Measurements from ENCODE around the gene CACNB3. TPM values are rescaled to one million over a fixed set of nuclear protein-coding genes. Genes with fewer than 3 reads are reported as not detected.
"Not testable (repeated sequence)": the region's sequence is repeated elsewhere in the genome, so short reads cannot be mapped to it uniquely, and the experiment has no call there.

The CACNB3 gene
- total and polyA plus RNA-seq, 4 donors, result 0.92 to 1.9 (median 1.2) TPM

GRCh38 chr12:48858043-48858442 is 39.7 kb downstream of the CACNB3 start:
- Histone ChIP-seq H3K9me3 (ENCODE audit: control insufficient read depth in 4 of 4, low read length in 3 of 4) (no peaks in the 10 kb centered on the region), H3K4me1 (ENCODE audit: control insufficient read depth in 4 of 4, insufficient read depth in 4 of 4, low read length in 3 of 4) (peaks cover 0 to 20% (median 4%) of the 10 kb centered on the region in 4 donors), H3K9ac (ENCODE audit: low read depth in 1 of 2, low read length in 2 of 2) (no peak overlapping the region), H3K4me3 (ENCODE audit: low read depth in 1 of 3, low read length in 3 of 3) (no peak overlapping the region), H3K27ac (ENCODE audit: low read depth in 1 of 2, low read length in 2 of 2) (no peak overlapping the region), H3K36me3 (ENCODE audit: control insufficient read depth in 4 of 4, insufficient read depth in 3 of 4, low read depth in 1 of 4, low read length in 3 of 4) (peaks cover 0 to 33% (median 26%) of the 10 kb centered on the region in 4 donors), H3K27me3 (ENCODE audit: control insufficient read depth in 4 of 4, insufficient read depth in 4 of 4, low read length in 3 of 4) (no peaks in the 10 kb centered on the region)
- WGBS, result 87% methylated on average over 8 of the region's 8 CpGs
- DNase-seq (ENCODE audit: low spot score), result no peak
- no peak for TF ChIP-seq RXRA (IDR thresholded peaks at IDR 0.05)

- no peak for TF ChIP-seq RAD21 (IDR thresholded peaks at IDR 0.05)
- TF ChIP-seq ATF3 (IDR thresholded peaks at IDR 0.05), result no peak
- TF ChIP-seq HNF4A (conservative IDR thresholded peaks at IDR 0.05), result no peak
- TF ChIP-seq, protein P1, sequence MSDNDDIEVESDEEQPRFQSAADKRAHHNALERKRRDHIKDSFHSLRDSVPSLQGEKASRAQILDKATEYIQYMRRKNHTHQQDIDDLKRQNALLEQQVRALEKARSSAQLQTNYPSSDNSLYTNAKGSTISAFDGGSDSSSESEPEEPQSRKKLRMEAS (IDR thresholded peaks at IDR 0.05), result no peak
- no peak for TF ChIP-seq YY1 (IDR thresholded peaks at IDR 0.05)
- TF ChIP-seq FOXA2 (IDR thresholded peaks at IDR 0.05), result no peak
- no peak for TF ChIP-seq TAF1 (conservative IDR thresholded peaks at IDR 0.05)
- no peak for TF ChIP-seq CTCF (IDR thresholded peaks at IDR 0.05; ENCODE audit: low read depth, low read length, missing input control)
- no peak for TF ChIP-seq EGR1 (IDR thresholded peaks at IDR 0.05; ENCODE audit: low read depth in 2 of 2)
- no peak for TF ChIP-seq ZBTB33 (IDR thresholded peaks at IDR 0.05)
- TF ChIP-seq FOXA1 (IDR thresholded peaks at IDR 0.05), result no peak
- no peak for TF ChIP-seq HNF4G (IDR thresholded peaks at IDR 0.05)
- no peak for TF ChIP-seq RXRA (IDR thresholded peaks at IDR 0.05)
- no peak for TF ChIP-seq JUND (IDR thresholded peaks at IDR 0.05)
- no peak for TF ChIP-seq NR2F2 (IDR thresholded peaks at IDR 0.05)
- no peak for TF ChIP-seq SP1 (IDR thresholded peaks at IDR 0.05)
- no peak for TF ChIP-seq GABPA (IDR thresholded peaks at IDR 0.05 in 1 of 2, conservative IDR thresholded peaks at IDR 0.05 in 1 of 2)
- TF ChIP-seq, protein P2, sequence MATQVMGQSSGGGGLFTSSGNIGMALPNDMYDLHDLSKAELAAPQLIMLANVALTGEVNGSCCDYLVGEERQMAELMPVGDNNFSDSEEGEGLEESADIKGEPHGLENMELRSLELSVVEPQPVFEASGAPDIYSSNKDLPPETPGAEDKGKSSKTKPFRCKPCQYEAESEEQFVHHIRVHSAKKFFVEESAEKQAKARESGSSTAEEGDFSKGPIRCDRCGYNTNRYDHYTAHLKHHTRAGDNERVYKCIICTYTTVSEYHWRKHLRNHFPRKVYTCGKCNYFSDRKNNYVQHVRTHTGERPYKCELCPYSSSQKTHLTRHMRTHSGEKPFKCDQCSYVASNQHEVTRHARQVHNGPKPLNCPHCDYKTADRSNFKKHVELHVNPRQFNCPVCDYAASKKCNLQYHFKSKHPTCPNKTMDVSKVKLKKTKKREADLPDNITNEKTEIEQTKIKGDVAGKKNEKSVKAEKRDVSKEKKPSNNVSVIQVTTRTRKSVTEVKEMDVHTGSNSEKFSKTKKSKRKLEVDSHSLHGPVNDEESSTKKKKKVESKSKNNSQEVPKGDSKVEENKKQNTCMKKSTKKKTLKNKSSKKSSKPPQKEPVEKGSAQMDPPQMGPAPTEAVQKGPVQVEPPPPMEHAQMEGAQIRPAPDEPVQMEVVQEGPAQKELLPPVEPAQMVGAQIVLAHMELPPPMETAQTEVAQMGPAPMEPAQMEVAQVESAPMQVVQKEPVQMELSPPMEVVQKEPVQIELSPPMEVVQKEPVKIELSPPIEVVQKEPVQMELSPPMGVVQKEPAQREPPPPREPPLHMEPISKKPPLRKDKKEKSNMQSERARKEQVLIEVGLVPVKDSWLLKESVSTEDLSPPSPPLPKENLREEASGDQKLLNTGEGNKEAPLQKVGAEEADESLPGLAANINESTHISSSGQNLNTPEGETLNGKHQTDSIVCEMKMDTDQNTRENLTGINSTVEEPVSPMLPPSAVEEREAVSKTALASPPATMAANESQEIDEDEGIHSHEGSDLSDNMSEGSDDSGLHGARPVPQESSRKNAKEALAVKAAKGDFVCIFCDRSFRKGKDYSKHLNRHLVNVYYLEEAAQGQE (IDR thresholded peaks at IDR 0.05), result no peak
Measured at GRCh38 chr12:48859607-48860006, 41.3 kb downstream of the CACNB3 start.

GRCh38 chr12:48860236-48860635 is 41.9 kb downstream of the CACNB3 start:
- not testable (repeated sequence) for DNase-seq (ENCODE audit: low spot score); H3K9ac ChIP-seq (ENCODE audit: low read depth in 1 of 2, low read length in 2 of 2); H3K27me3 ChIP-seq (ENCODE audit: control insufficient read depth in 4 of 4, insufficient read depth in 4 of 4, low read length in 3 of 4); H3K4me3 ChIP-seq (ENCODE audit: low read depth in 1 of 3, low read length in 3 of 3); H3K27ac ChIP-seq (ENCODE audit: low read depth in 1 of 2, low read length in 2 of 2); H3K9me3 ChIP-seq (ENCODE audit: control insufficient read depth in 4 of 4, low read length in 3 of 4)
- peaks cover 0 to 33% (median 27%) of the 10 kb centered on the region in 4 donors for H3K36me3 ChIP-seq (ENCODE audit: control insufficient read depth in 4 of 4, insufficient read depth in 3 of 4, low read depth in 1 of 4, low read length in 3 of 4)
- WGBS, result 95% methylated on average over 5 of the region's 5 CpGs
- peaks cover 0 to 41% (median 16%) of the 10 kb centered on the region in 4 donors for H3K4me1 ChIP-seq (ENCODE audit: control insufficient read depth in 4 of 4, insufficient read depth in 4 of 4, low read length in 3 of 4)

More at GRCh38 chr12:48859607-48860006, 41.3 kb downstream of the CACNB3 start:
- Histone ChIP-seq H3K36me3 (ENCODE audit: control insufficient read depth in 4 of 4, insufficient read depth in 3 of 4, low read depth in 1 of 4, low read length in 3 of 4) (peaks cover 0 to 33% (median 27%) of the 10 kb centered on the region in 4 donors), H3K4me3 (ENCODE audit: low read depth in 1 of 3, low read length in 3 of 3) (no peak overlapping the region), H3K27me3 (ENCODE audit: control insufficient read depth in 4 of 4, insufficient read depth in 4 of 4, low read length in 3 of 4) (no peaks in the 10 kb centered on the region), H3K9me3 (ENCODE audit: control insufficient read depth in 4 of 4, low read length in 3 of 4) (no peaks in the 10 kb centered on the region), H3K4me1 (ENCODE audit: control insufficient read depth in 4 of 4, insufficient read depth in 4 of 4, low read length in 3 of 4) (peaks cover 0 to 35% (median 14%) of the 10 kb centered on the region in 4 donors), H3K9ac (ENCODE audit: low read depth in 1 of 2, low read length in 2 of 2) (no peak overlapping the region), H3K27ac (ENCODE audit: low read depth in 1 of 2, low read length in 2 of 2) (no peak overlapping the region)
- no peak for DNase-seq (ENCODE audit: low spot score)
- 91% methylated on average over 5 of the region's 5 CpGs for WGBS

All from liver (tissue), 9 donors.